Measurements from ENCODE around the gene DCTN1.

DCTN1 gene

GRCh38 chr2:74325815-74326214 is 54.3 kb downstream of the DCTN1 start:
- Histone ChIP-seq H3K36me3 (ENCODE audit: control insufficient read depth, insufficient read depth, low read length) (no peaks in the 10 kb centered on the region), H3K9me3 (ENCODE audit: control insufficient read depth, insufficient read depth, low read length) (no peaks in the 10 kb centered on the region), H3K27ac (ENCODE audit: low read depth, low read length) (no peak overlapping the region), H3K27me3 (ENCODE audit: control insufficient read depth, insufficient read depth, low read length) (no peaks in the 10 kb centered on the region), H3K9ac (ENCODE audit: low read depth, low read length) (no peak overlapping the region), H3K4me3 (ENCODE audit: low read depth, low read length) (no peak overlapping the region), H3K4me1 (ENCODE audit: control insufficient read depth, insufficient read depth, low read length) (no peaks in the 10 kb centered on the region)

- Histone ChIP-seq H3K9me3 (ENCODE audit: control insufficient read depth, insufficient read depth, low read length) (no peaks in the 10 kb centered on the region), H3K27ac (ENCODE audit: low read depth, low read length) (no peak overlapping the region), H3K27me3 (ENCODE audit: control insufficient read depth, insufficient read depth, low read length) (no peaks in the 10 kb centered on the region), H3K4me1 (ENCODE audit: control insufficient read depth, insufficient read depth, low read length) (peaks cover 6% of the 10 kb centered on the region; the same call in 1 of the 2 replicates), H3K9ac (ENCODE audit: low read depth, low read length) (no peak overlapping the region), H3K4me3 (ENCODE audit: low read depth, low read length) (no peak overlapping the region), H3K36me3 (ENCODE audit: control insufficient read depth, insufficient read depth, low read length) (no peaks in the 10 kb centered on the region)
Observed at GRCh38 chr2:74321737-74322136, 58.4 kb downstream of the DCTN1 start.

GRCh38 chr2:74317701-74318100 is 62.4 kb downstream of the DCTN1 start:
- H3K27ac ChIP-seq (ENCODE audit: low read depth, low read length): no peak overlapping the region
- H3K9me3 ChIP-seq (ENCODE audit: control insufficient read depth, insufficient read depth, low read length): no peaks in the 10 kb centered on the region
- no peaks in the 10 kb centered on the region for H3K36me3 ChIP-seq (ENCODE audit: control insufficient read depth, insufficient read depth, low read length)
- H3K27me3 ChIP-seq (ENCODE audit: control insufficient read depth, insufficient read depth, low read length): no peaks in the 10 kb centered on the region
- H3K4me3 ChIP-seq (ENCODE audit: low read depth, low read length): no peak overlapping the region
- peaks cover 9% of the 10 kb centered on the region; the same call in 1 of the 2 replicates for H3K4me1 ChIP-seq (ENCODE audit: control insufficient read depth, insufficient read depth, low read length)
- no peak overlapping the region for H3K9ac ChIP-seq (ENCODE audit: low read depth, low read length)

- Histone ChIP-seq H3K36me3 (ENCODE audit: control insufficient read depth, insufficient read depth, low read length) (no peaks in the 10 kb centered on the region), H3K27ac (ENCODE audit: low read depth, low read length) (no peak overlapping the region), H3K9me3 (ENCODE audit: control insufficient read depth, insufficient read depth, low read length) (no peaks in the 10 kb centered on the region), H3K4me1 (ENCODE audit: control insufficient read depth, insufficient read depth, low read length) (peaks cover 9% of the 10 kb centered on the region; the same call in 1 of the 2 replicates), H3K4me3 (ENCODE audit: low read depth, low read length) (no peak overlapping the region), H3K27me3 (ENCODE audit: control insufficient read depth, insufficient read depth, low read length) (no peaks in the 10 kb centered on the region), H3K9ac (ENCODE audit: low read depth, low read length) (no peak overlapping the region)
Observed at GRCh38 chr2:74316627-74317295, 63.4 kb downstream of the DCTN1 start.

GRCh38 chr2:74314107-74314506 is 66.0 kb downstream of the DCTN1 start:
- Histone ChIP-seq H3K27me3 (ENCODE audit: control insufficient read depth, insufficient read depth, low read length) (no peaks in the 10 kb centered on the region), H3K9me3 (ENCODE audit: control insufficient read depth, insufficient read depth, low read length) (no peaks in the 10 kb centered on the region), H3K4me1 (ENCODE audit: control insufficient read depth, insufficient read depth, low read length) (peaks cover 9% of the 10 kb centered on the region; the same call in 1 of the 2 replicates), H3K4me3 (ENCODE audit: low read depth, low read length) (no peak overlapping the region), H3K27ac (ENCODE audit: low read depth, low read length) (no peak overlapping the region), H3K36me3 (ENCODE audit: control insufficient read depth, insufficient read depth, low read length) (no peaks in the 10 kb centered on the region), H3K9ac (ENCODE audit: low read depth, low read length) (no peak overlapping the region)

- Histone ChIP-seq H3K4me1 (ENCODE audit: control insufficient read depth, insufficient read depth, low read length) (peaks cover 9% of the 10 kb centered on the region; the same call in 1 of the 2 replicates), H3K9me3 (ENCODE audit: control insufficient read depth, insufficient read depth, low read length) (no peaks in the 10 kb centered on the region), H3K36me3 (ENCODE audit: control insufficient read depth, insufficient read depth, low read length) (no peaks in the 10 kb centered on the region), H3K27me3 (ENCODE audit: control insufficient read depth, insufficient read depth, low read length) (no peaks in the 10 kb centered on the region), H3K9ac (ENCODE audit: low read depth, low read length) (no peak overlapping the region), H3K4me3 (ENCODE audit: low read depth, low read length) (no peak overlapping the region), H3K27ac (ENCODE audit: low read depth, low read length) (no peak overlapping the region)
Observed at GRCh38 chr2:74313497-74313896, 66.6 kb downstream of the DCTN1 start.

- no peaks in the 10 kb centered on the region for H3K9me3 ChIP-seq (ENCODE audit: control insufficient read depth, insufficient read depth, low read length)
- H3K27me3 ChIP-seq (ENCODE audit: control insufficient read depth, insufficient read depth, low read length): no peaks in the 10 kb centered on the region
- H3K4me1 ChIP-seq (ENCODE audit: control insufficient read depth, insufficient read depth, low read length): peaks cover 9% of the 10 kb centered on the region; the same call in 1 of the 2 replicates
- no peaks in the 10 kb centered on the region for H3K36me3 ChIP-seq (ENCODE audit: control insufficient read depth, insufficient read depth, low read length)
- no peak overlapping the region for H3K4me3 ChIP-seq (ENCODE audit: low read depth, low read length)
- no peak overlapping the region for H3K9ac ChIP-seq (ENCODE audit: low read depth, low read length)
- no peak overlapping the region for H3K27ac ChIP-seq (ENCODE audit: low read depth, low read length)
Observed at GRCh38 chr2:74312913-74313312, 67.2 kb downstream of the DCTN1 start.
